Right lung (tissue), 5 donors: Measurements from ENCODE around the gene RBPMS2. TPM values are rescaled to one million over a fixed set of nuclear protein-coding genes. Genes with fewer than 3 reads are reported as not detected.

Experiments
- DNase-seq, 2 donors: peaks; one replicate each; pipeline ENCODE4 v3.0.0-alpha.2; 2013
- polyA plus RNA-seq, 5 donors: library from polyadenylated mRNA; unstranded; fragments of 120-200 nt; gene quantifications; one replicate each; pipeline versions ENCODE4 v1.2.1 to v1.2.3, GENCODE V29; 2013; ENCODE audit warnings: inconsistent platforms in 1 of 5, low replicate concordance in 1 of 5; ENCODE audit not compliant: insufficient read length in 5 of 5, insufficient read depth in 1 of 5

The RBPMS2 gene
- polyA plus RNA-seq, 5 donors, result 6.1 to 10.5 (median 7.6) TPM

DNA sequence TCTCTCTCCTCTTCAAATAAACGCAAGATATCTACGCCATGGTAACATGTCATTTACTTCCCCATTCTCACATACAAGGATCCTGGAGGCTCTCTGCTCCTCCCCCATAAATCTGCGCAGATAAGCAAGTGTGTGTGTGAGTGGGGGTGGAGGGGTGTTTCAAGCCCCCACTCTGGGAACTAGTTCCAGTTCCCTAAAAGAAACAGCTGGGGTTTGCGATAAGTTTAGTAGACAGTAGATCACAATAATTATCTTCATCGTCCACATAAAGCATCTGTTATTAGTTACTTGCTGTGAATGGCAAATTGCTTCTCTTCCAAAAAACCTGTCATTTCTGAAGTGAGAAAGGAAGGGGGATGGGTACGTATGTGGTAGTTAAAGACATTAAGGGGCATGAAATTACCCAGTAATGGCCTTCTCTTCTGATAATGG lies 79.8 kb downstream of the RBPMS2 start:
- DNase-seq, result peak in 1 of 2 donors; percentile 64

DNA sequence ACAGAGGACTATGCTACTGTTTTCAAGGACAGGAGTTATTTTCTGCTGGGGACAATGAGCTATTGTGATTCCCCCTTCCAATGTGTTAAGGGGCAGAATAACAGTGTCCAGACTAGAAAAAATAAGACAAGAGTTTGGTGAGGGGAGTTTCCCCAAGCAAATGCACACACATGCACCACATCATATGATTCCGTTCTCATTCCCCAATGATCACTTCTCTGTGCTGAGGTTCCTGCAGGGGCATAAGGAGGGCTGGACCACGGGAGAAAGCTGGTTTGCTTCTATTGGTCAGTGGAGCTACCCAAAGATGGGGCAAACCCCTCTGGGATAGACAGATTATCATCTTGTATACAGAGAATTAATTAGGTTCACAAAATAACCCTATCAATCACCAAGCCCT lies 80.6 kb downstream of the RBPMS2 start:
- no peak for DNase-seq

DNA sequence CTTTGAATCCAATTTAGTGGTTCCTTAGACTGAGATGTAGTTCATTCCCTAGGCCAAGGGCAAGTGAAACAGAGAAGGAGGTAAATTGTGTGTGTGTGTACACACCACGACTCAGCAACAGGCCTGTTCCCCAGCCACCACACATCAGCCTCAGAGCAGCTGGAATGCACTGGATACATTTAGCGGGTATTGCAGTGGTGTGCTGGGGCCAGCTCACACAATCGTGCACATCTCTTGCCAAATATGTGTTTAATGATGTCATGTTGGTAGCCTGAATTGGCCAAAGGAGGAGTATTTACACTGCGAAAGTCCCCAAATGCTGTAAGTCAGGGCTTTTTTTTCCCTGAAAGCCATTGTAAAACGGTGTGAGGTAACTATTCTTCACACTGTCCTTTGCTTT lies 82.3 kb downstream of the RBPMS2 start:
- peak; percentile 76 for DNase-seq

DNA sequence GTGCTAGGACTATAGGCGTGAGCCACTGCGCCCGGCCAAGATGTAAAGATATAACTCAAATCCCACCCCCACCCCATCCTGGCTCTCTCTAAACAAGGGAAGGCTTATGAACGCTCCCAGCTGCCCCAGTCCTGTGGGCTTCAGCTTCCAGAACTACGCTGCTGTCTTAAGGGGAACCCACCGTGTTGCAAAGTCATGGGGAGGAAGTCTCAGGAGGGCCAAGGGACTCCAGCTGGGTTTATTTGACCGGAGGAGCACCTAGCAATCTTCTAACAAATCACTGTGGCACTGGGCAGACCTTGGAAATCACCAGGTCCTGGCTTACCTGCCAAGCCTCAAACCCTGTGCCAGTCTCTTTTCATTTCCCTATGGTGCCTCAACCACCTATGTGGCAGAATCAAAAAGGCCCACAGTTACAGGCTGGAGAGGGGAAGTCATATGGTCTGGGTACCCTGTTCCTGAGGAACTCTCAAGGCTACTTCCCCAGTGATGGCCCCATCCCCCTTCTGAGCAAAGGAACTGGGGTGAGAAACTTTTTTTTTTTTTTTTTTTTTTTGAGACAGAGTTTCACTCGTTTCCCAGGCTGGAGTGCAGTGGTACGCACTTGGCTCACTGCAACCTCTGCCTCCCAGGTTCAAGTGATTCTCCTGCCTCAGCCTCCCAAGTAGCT lies 83.4 kb downstream of the RBPMS2 start:
- no peak for DNase-seq

DNA sequence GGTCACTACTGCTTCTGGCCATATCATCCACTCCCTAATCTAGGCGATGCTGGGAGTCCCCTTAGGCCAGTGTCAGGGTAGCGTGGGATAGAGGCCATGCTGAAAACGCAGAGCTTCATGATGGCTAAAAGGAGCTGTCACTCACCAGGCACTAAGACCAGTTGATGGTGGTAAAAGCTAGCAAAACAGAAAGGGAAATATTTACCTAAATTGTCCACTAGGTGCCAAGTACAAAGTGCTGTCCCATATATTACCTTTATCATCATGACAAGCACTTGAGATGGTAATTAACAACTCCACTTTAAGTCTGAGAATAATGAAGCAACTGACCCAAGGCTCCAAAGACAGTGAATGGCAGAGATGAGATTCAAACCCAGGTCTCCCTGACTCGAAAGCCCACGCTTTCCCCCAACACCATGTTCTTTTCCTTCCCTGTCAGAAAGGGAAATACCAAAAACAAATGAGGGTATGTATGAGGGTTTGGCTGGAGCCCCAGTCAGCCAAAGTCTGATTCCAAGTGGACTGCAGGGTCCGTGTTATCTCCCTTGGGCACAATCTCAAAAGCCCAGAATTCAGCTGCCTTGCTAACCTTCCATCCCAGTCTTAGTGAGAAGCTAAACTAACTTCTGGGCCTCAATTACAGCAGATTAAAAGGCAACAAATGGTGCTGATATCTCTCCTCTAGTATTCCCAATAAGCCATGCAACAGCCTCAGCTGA lies 84.7 kb downstream of the RBPMS2 start:
- no peak for DNase-seq

DNA sequence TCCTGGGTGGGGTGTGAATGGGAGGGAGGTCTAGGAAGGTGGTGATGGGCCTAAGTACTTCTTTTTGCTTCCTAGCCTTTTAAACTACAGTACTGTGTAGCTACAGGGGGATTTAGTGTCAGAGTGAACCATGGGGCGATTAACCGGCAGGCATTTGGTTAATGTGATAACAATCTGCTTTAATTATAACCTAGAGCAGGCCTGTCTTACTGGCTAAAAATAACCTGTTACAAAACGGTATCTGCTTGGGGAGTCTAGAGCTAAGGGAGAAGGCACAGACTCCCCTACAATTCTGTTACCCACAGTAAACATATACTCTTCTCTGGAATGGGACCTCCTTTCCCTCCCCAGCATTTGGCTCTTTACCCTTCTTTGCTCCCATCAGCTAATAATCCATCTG lies 85.4 kb downstream of the RBPMS2 start:
- no peak for DNase-seq

Other genes with a start within 250 kb of the RBPMS2 start
- 10 to 100 TPM in 3 of 5 donors, 1 to 10 TPM in 2; 9.0 to 19.3 (median 11.0) TPM for gene PIF1, start 50.1 kb upstream of the RBPMS2 start, polyA plus RNA-seq
- 10 to 100 TPM; 19.6 to 27.7 (median 23.9) TPM for gene PLEKHO2, start 66.3 kb upstream of the RBPMS2 start, polyA plus RNA-seq
- 10 to 100 TPM in 3 of 5 donors, 1 to 10 TPM in 2; 8.5 to 12.8 (median 11.5) TPM for gene ANKDD1A, start 136.3 kb upstream of the RBPMS2 start, polyA plus RNA-seq
- 100 to 1,000 TPM in 3 of 5 donors, 10 to 100 TPM in 2; 95.9 to 115 (median 102) TPM for gene SPG21, start 214.3 kb upstream of the RBPMS2 start, polyA plus RNA-seq